HG03139 (cell line): ENCODE results near the gene STIP1.

ENCODE experiments used
- ATAC-seq: cut with Tn5 transposase; IDR thresholded peaks from one replicate; pipeline ENCODE4 v1.9.1; 2021; ENCODE audit not compliant: unreplicated experiment

Gene STIP1

DNA sequence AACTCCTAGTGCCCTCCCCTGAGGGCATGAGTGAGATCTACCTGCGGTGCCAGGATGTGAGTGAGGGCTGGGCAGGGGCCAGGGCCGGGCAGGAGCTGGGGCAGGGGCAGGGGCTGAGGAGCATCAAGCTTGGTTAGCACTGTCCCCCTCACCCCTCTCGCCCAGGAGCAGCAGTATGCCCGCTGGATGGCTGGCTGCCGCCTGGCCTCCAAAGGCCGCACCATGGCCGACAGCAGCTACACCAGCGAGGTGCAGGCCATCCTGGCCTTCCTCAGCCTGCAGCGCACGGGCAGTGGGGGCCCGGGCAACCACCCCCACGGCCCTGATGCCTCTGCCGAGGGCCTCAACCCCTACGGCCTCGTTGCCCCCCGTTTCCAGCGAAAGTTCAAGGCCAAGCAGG is 34.3 kb downstream of the STIP1 start:
- no peak for ATAC-seq

- ATAC-seq: no peak
Observed at GRCh38 chr11:64220798-64221197, 34.8 kb downstream of the STIP1 start.

GRCh38 chr11:64222651-64223000 is 36.7 kb downstream of the STIP1 start:
- ATAC-seq: no peak

GRCh38 chr11:64223001-64223651 is 37.2 kb downstream of the STIP1 start:
- no peak for ATAC-seq

GRCh38 chr11:64224151-64224890 is 38.4 kb downstream of the STIP1 start:
- no peak for ATAC-seq

GRCh38 chr11:64224891-64225607 is 39.1 kb downstream of the STIP1 start:
- ATAC-seq: no peak

DNA sequence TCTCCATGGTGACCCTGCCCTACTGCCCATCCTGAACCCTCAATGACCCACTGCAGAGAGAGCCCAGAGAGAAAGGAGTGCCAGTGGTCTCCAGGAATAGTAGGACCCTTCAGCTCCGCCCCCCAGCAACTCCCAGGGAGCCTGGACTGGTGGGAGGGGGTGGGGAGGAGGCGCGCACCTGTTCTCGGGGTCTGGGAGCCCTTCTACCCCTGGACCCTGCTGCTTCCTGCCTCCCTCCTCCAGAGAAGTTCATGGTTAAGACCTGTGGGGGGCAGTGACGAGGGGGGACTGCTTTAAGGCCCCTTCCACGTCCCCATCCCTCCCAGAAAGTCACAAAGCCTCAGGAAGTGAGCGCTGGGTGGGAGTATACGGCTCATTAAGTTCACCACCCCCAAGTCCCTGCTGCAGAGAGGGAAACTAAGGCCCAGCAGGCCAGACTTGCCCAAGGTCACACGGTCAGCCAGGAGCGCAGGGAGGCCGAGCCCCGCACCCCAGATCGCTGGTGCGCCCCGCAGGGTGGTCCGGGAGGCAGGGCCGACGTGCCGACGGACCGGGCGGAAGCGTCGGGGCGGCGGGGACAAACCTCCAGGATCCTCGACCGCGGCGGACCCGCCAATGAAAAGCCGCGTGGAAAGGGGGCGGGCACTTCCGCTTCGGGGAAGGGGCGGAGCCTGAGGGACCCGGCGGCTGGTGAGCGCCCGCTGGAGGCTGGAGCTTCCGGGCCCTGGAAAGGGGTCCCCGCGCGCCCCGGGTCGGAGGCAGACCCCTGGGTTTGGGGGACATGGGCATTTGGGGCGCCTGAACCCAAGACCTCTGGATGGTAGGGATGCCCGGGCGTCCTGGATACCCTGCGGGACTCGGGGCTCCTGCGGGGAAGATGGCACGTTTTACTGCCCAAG is 39.9 kb downstream of the STIP1 start, which contains the start of the genes NUDT22 and TRPT1:
TSS of gene NUDT22 (plus strand) at position 667 of the 899 bp plus-strand sequence. CDS start 379 bp downstream, outside the sequence.
TSS of gene TRPT1 (minus strand) at position 579 of the 899 bp plus-strand sequence. CDS start at position 253, 326 bp downstream.
- ATAC-seq: peak; percentile 33

- no peak for ATAC-seq
Observed at GRCh38 chr11:64226507-64227051, 40.6 kb downstream of the STIP1 start.

DNA sequence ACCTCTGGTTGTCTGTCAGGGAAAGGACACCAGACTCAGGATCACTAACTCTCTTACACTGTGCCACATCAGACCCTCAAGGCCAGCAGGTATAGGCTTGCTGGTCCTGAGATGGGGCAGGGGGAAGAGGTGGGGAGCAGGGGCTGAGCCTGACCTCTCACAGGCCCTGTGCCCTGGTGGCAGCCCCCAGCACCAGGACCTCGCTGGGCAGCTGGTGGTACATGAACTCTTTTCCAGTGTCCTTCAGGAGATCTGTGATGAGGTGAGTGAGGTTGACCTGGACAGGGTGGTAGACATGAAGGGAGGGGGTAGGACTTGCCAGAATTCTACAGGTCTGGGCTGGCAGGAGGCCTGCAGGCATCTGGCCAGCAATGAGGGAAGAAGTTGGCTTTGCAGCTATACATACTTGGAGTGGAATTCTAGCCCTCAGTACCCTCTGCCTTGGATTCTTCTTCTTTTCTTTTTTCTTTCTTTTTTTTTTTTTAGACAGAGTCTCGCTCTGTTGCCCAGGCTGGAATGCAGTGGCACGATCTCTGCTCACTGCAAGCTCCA is 41.5 kb downstream of the STIP1 start:
- no peak for ATAC-seq

- no peak for ATAC-seq
Observed at GRCh38 chr11:64229090-64229743, 43.2 kb downstream of the STIP1 start.

DNA sequence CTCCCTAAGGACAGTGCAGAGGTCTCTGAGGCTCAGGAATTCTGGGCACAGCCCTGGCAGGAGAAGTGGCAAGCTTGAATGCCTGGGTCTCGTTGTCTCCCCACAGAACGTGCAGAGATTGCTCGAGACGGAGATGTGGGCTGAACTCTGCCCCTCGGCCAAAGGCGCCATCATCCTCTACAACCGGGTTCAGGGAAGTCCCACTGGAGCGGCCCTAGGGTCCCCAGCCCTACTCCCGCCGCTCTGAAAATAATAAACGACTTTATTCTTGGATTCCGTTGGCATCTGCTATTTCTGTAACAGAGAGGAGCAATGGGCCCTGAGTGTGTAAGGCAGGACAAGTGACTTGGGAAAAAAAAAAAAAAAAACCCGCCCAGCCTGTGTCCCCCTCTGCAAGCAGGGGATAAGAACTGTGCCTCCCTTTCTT is 43.8 kb downstream of the STIP1 start:
- no peak for ATAC-seq

DNA sequence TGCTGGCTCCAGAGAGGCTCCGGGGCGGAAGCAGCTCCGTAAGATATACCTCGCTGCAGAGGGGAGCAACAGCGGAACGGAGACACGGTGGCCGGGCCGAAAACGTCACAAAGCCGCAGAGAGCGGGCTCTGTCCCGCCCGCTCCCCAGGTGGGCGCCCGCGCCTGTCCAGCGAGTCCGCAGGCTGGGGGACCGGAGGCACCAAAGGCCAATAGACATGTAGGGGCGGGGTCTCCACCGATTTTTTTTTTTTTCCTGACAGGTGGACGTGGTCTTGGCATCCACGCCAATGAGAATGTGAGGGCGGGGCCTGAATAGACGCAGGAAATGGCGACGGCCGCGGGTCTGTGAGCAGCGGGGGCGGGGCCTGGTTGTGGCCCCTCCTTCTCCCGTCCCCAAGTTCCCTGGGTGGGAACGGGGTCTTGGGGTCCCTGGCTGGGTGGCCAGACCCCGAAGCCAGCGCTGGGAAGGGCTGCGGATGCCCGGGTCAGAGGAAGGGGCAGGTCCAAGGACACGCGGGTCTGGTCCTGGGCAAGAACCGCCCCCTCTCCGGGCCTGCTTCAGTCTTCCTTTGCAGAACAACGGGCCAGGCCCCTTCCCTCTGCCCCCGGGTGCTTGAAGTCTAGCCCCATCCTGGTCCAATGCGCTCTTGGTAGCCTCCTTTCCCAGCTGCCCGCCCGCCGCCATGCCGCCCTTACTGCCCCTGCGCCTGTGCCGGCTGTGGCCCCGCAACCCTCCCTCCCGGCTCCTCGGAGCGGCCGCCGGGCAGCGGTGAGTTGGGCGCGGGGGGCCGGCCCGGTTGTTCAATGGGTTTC is 44.4 kb downstream of the STIP1 start, which contains the start of gene DNAJC4:
TSS of gene DNAJC4 (plus strand) at position 378 of the 814 bp plus-strand sequence. CDS start at position 685, 307 bp downstream.
- ATAC-seq: no peak

DNA sequence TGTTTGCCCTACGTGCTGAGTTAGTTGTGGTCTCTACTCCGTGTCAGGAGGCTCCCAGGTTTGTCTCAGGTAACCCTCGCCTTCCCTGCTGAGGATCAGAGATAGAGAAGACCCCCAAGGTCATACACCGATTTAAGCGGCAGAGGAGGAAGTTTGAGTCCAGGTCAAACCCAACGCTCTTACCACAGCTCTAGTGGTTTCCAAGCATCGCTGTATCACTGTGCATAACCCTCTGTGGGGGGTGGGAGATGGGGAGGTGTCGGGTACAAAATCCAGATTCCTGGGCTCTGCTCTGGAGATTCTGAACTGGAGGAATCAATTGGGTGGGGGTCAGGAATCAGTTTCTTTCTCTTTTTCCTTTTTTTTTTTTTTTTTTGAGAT is 45.0 kb downstream of the STIP1 start:
- ATAC-seq: no peak

DNA sequence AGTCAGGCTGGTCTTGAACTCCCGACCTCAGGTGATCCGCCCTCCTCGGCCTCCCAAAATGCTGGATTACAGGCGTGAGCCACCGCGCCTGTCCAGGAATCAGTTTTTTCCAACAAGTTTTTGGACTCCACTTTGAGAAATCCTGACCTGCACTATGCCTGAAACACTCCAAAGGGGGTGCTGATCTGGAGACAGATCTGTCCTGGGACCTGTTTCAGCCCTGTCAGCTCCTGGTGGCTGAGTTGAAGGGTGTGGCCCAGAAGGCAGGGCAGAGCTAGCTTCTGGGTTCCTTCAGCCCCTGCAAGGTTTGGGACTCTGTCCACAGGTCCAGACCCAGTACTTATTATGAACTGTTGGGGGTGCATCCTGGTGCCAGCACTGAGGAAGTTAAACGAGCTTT is 45.6 kb downstream of the STIP1 start:
- no peak for ATAC-seq

- ATAC-seq: no peak
Observed at GRCh38 chr11:64232182-64232966, 46.4 kb downstream of the STIP1 start.

DNA sequence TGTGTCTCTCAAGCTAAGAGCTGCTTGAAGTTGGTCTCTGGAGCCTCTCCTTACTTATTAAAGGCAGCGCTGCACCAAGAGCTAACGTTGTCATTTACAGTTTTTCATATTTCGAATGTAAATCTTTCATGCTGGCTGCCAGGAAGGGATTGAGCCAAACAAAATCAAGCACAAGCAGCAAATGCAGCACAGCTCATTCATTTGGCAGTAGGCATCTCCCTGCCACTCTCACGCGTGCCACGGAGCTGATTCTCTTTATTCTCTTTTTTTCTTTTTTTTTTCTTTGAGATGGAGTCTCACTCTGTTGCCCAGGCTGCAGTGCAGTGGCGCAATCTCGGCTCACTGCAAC is 47.0 kb downstream of the STIP1 start:
- ATAC-seq: no peak

GRCh38 chr11:64233913-64234586 is 48.1 kb downstream of the STIP1 start, which contains the start of gene VEGFB:
Gene VEGFB (plus strand): TSS chr11:64234584. CDS start chr11:64234834, 250 bp downstream.
- ATAC-seq: no peak
